ENCODE data around the gene CATSPERZ.

CATSPERZ gene

GRCh38 chr11:64352995-64353714 lies 53.0 kb downstream of the CATSPERZ start:
- in situ Hi-C loops (cut with HindIII; ENCODE audit: low sequenced_read_pairs) = no loop called here

- in situ Hi-C loops (cut with HindIII; ENCODE audit: low sequenced_read_pairs) = no loop called here
Measured at GRCh38 chr11:64353715-64354506, 53.8 kb downstream of the CATSPERZ start.

Measured in endothelial cell of hepatic sinusoid (primary cell).